KOPT-K1 (cell line): ENCODE measurements around the gene PVALEF.
"Not testable (repeated sequence)": the region's sequence is repeated elsewhere in the genome, so short reads cannot be mapped to it uniquely, and the experiment has no call there.

ENCODE experiments used
- H3K27ac ChIP-seq: fragments of 200-600 bp; sonication (generic); 2 replicates; pipeline ENCODE4 v1.5.1; 2016; ENCODE audit warnings: antibody characterized with exemption, mild to moderate bottlenecking, low read depth, low read length; ENCODE audit not compliant: poor library complexity, severe bottlenecking
- H3K36me3 ChIP-seq: fragments of 200-600 bp; sonication (generic); 2 replicates; pipeline ENCODE4 v1.5.1; 2017; ENCODE audit warnings: antibody characterized with exemption, mild to moderate bottlenecking, low read length, moderate library complexity; ENCODE audit not compliant: insufficient read depth
- H3K9me3 ChIP-seq: fragments of 200-600 bp; sonication (generic); 2 replicates; pipeline ENCODE4 v1.5.1; 2017; ENCODE audit warnings: antibody characterized with exemption, low read length, mild to moderate bottlenecking; ENCODE audit not compliant: insufficient read depth, poor library complexity, severe bottlenecking

The PVALEF gene

DNA sequence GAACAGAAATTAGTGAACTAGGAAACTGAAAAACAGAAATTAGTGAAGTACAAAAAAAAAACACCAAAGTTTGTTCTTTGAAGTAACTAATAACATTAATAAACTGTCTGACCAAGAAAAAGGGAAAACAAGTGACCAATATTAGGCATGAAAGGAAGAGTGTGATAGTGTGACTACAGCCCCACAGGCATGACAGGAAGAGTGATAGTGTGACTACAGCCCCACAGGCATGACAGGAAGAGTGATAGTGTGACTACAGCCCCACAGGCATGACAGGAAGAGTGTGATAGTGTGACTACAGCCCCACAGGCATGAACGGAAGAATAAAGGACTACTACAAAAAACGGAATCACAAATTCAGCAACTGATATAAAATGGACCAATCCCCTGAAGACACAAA is 62.3 kb downstream of the PVALEF start:
- H3K9me3 ChIP-seq, H3K27ac ChIP-seq: not testable (repeated sequence)
- peaks cover 44% of the 10 kb centered on the region for H3K36me3 ChIP-seq

- H3K9me3 ChIP-seq: no peaks in the 10 kb centered on the region
- no peak overlapping the region for H3K27ac ChIP-seq
- peaks cover 51% of the 10 kb centered on the region for H3K36me3 ChIP-seq
These were observed 63.1 kb downstream of the PVALEF start for GRCh38 chr17:81228420-81228819.

GRCh38 chr17:81228834-81229665 is 63.7 kb downstream of the PVALEF start:
- H3K9me3 ChIP-seq: no peaks in the 10 kb centered on the region
- no peak overlapping the region for H3K27ac ChIP-seq
- H3K36me3 ChIP-seq: peaks cover 55% of the 10 kb centered on the region

DNA sequence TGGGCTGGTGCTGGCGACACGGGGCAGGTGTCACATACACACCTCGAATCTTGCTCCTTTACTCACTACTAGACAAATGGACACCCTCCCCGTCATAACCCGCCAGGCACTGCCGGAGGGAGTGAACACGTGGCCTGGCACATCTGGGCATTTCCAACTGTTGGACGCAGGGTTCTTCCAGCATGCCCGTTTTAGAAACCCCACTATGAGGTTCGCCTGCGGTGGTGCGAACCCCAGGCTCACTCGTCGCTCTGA is 64.3 kb downstream of the PVALEF start:
- H3K36me3 ChIP-seq: peaks cover 55% of the 10 kb centered on the region
- H3K27ac ChIP-seq: no peak overlapping the region
- H3K9me3 ChIP-seq: no peaks in the 10 kb centered on the region

DNA sequence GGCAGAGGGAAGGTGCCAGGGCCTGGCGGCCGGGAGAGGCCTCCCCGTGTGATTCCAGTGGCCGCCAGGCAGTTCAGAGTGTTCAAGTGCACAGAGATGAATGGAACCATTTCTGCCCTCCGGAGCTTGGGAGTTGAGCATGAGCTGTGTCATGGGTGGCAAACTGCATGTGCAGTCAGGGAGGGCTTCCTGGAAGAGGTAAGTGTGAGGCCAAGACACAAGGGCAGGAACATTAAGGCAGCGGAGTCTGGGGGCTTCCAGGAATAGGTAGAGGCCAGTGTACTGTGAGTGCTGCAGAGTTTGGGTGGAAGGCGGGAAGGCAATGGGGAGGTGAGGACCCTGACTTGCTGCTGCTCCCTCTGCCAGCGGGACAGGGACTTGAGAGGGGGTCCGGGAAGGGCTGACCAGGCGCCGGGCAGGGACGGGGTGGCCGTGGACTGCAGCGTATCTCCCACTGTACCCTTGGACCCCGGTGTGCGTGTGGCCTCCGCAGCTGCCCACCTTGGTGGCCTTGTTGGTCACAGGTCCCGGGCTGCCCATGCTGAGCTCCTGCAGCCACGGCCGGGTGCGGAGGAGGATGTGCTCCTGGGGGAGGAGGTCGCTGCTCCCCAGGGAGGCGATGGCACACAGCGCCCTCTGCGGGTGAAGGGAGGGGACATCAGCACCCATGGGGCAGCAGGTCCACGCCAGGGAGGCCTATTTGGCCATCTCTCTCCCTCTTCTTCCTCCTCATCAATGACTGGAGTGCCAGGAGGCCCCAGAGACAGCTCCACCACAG is 64.9 kb downstream of the PVALEF start:
- Histone ChIP-seq H3K9me3 (no peaks in the 10 kb centered on the region), H3K36me3 (peaks cover 55% of the 10 kb centered on the region), H3K27ac (no peak overlapping the region)

DNA sequence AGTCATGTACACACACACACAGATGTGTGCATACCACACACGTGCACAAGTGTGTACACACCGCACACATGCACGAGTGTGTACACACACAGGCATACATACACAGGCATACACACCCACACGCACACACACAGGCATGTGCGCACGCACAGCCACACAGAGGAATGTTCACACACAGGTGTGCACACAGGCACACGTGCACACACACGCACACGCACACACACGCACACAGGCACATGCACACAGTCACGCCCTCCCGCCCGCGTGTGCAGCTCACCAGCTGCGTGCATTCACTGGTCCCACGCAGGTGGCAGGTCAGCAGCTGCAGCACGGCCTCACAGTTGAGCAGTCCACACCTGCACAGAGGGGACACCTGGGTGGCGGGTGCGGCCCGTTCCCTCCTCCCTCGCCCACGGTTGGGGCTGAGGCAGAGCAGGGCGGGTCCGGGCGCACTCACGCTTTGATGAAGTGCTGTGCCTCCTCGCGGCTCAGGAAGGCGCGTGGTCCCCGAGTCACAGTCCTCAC is 65.9 kb downstream of the PVALEF start:
- Histone ChIP-seq H3K27ac (no peak overlapping the region), H3K9me3 (no peaks in the 10 kb centered on the region), H3K36me3 (peaks cover 59% of the 10 kb centered on the region)

DNA sequence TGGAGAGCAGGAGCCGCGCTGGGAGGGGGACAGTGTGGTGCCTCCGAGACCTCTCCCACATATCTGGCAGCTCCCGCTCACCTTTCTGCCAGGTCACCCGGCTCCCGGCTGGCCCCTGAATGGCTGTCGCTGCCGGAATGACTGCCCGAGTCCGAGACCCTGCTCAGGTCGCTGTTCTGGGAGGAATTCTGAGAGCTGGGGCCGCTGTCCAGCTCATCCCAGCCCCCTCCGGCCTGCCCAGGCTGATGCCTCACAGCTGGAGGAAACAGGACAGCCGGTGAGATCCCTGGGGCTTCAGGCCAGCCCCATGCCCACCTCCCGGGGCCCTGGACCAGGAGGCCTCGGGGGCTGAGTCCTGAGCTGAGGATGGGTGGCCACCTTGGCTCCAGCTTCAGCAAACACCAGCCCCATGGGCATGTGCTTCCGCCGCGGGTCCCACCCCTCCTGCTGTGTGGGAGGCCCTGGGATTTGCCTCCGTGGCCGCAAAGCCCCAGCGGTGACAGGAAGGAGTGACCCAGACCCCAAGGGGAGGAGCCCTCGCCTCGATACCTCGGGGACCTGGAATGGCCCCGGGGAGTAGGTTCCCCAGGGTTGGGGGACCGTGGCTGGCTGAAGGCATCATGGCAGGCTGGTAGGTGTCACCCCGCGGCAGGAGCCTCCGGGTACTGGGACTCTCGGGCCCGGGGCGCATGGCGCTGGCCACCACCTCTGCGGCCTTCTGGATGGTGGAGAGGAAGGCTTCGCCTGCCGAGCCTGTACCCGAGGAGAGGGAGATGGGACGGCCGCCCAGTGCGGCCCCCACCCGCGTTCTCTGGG is 66.7 kb downstream of the PVALEF start:
- Histone ChIP-seq H3K9me3 (no peaks in the 10 kb centered on the region), H3K36me3 (peaks cover 64% of the 10 kb centered on the region), H3K27ac (no peak overlapping the region)
